ENCODE data around the gene NME7. TPM values are rescaled to one million over a fixed set of nuclear protein-coding genes. Genes with fewer than 3 reads are reported as not detected.

Gene NME7
- total RNA-seq, 1 donor from 2014 or later: 18.6 TPM

GRCh38 chr1:169250795-169251194 is 116.8 kb downstream of the NME7 start:
- H3K27ac Mint-ChIP-seq (ENCODE audit: unreplicated experiment): no peak overlapping the region
- H3K4me3 Mint-ChIP-seq (ENCODE audit: unreplicated experiment): no peak overlapping the region
- H3K4me1 Mint-ChIP-seq (ENCODE audit: low read depth, unreplicated experiment): no peaks in the 10 kb centered on the region
- peaks cover 3% of the 10 kb centered on the region for H3K27me3 Mint-ChIP-seq (ENCODE audit: unreplicated experiment)
- no peaks in the 10 kb centered on the region for H3K36me3 Mint-ChIP-seq (ENCODE audit: unreplicated experiment)
- peaks cover 1% of the 10 kb centered on the region for H3K9me3 Mint-ChIP-seq (ENCODE audit: unreplicated experiment)
- TF ChIP-seq CTCF (IDR thresholded peaks at IDR 0.05; ENCODE audit: partially characterized antibody, unreplicated experiment): no peak
- DNase-seq: no peak

GRCh38 chr1:169250022-169250421 is 117.6 kb downstream of the NME7 start:
- Mint-ChIP-seq H3K36me3 (ENCODE audit: unreplicated experiment) (no peaks in the 10 kb centered on the region), H3K4me1 (ENCODE audit: low read depth, unreplicated experiment) (no peaks in the 10 kb centered on the region)
- DNase-seq: no peak

GRCh38 chr1:169249611-169250010 is 118.0 kb downstream of the NME7 start:
- Mint-ChIP-seq H3K27ac (ENCODE audit: unreplicated experiment) (no peak overlapping the region), H3K4me3 (ENCODE audit: unreplicated experiment) (no peak overlapping the region), H3K36me3 (ENCODE audit: unreplicated experiment) (no peaks in the 10 kb centered on the region), H3K27me3 (ENCODE audit: unreplicated experiment) (peaks cover 3% of the 10 kb centered on the region), H3K4me1 (ENCODE audit: low read depth, unreplicated experiment) (no peaks in the 10 kb centered on the region), H3K9me3 (ENCODE audit: unreplicated experiment) (peaks cover 1% of the 10 kb centered on the region)
- DNase-seq: no peak
- no peak for TF ChIP-seq CTCF (IDR thresholded peaks at IDR 0.05; ENCODE audit: partially characterized antibody, unreplicated experiment)

More at GRCh38 chr1:169250022-169250421, 117.6 kb downstream of the NME7 start:
- Mint-ChIP-seq H3K9me3 (ENCODE audit: unreplicated experiment) (peaks cover 1% of the 10 kb centered on the region), H3K27me3 (ENCODE audit: unreplicated experiment) (peaks cover 3% of the 10 kb centered on the region), H3K4me3 (ENCODE audit: unreplicated experiment) (no peak overlapping the region), H3K27ac (ENCODE audit: unreplicated experiment) (no peak overlapping the region)
- TF ChIP-seq CTCF (IDR thresholded peaks at IDR 0.05; ENCODE audit: partially characterized antibody, unreplicated experiment): no peak

GRCh38 chr1:169245706-169246105 is 121.9 kb downstream of the NME7 start:
- Mint-ChIP-seq H3K27me3 (ENCODE audit: unreplicated experiment) (peaks cover 3% of the 10 kb centered on the region), H3K4me1 (ENCODE audit: low read depth, unreplicated experiment) (no peaks in the 10 kb centered on the region), H3K9me3 (ENCODE audit: unreplicated experiment) (no peaks in the 10 kb centered on the region), H3K36me3 (ENCODE audit: unreplicated experiment) (no peaks in the 10 kb centered on the region), H3K27ac (ENCODE audit: unreplicated experiment) (no peak overlapping the region), H3K4me3 (ENCODE audit: unreplicated experiment) (no peak overlapping the region)
- no peak for TF ChIP-seq CTCF (IDR thresholded peaks at IDR 0.05; ENCODE audit: partially characterized antibody, unreplicated experiment)
- no peak for DNase-seq

- Mint-ChIP-seq H3K4me1 (ENCODE audit: low read depth, unreplicated experiment) (no peaks in the 10 kb centered on the region), H3K4me3 (ENCODE audit: unreplicated experiment) (no peak overlapping the region), H3K9me3 (ENCODE audit: unreplicated experiment) (no peaks in the 10 kb centered on the region), H3K36me3 (ENCODE audit: unreplicated experiment) (no peaks in the 10 kb centered on the region), H3K27ac (ENCODE audit: unreplicated experiment) (no peak overlapping the region), H3K27me3 (ENCODE audit: unreplicated experiment) (no peaks in the 10 kb centered on the region)
- DNase-seq: no peak
- TF ChIP-seq CTCF (IDR thresholded peaks at IDR 0.05; ENCODE audit: partially characterized antibody, unreplicated experiment): no peak
Measured at GRCh38 chr1:169240449-169241232, 127.0 kb downstream of the NME7 start.

Measured in glutamatergic neuron (in vitro differentiated cells).